Panc1 (cell line): ENCODE measurements around the gene CDK6. TPM values are rescaled to one million over a fixed set of nuclear protein-coding genes. Genes with fewer than 3 reads are reported as not detected.

Experiments
- ATAC-seq: fragments of 200-7000 bp; cut with Tn5 transposase; 2 replicates; pipeline ENCODE4 v1.9.1; 2020; ENCODE audit warnings: mild to moderate bottlenecking, moderate library complexity
- BruUV-seq: library from RNA; stranded (reverse); fragments of 400-500 nt; replicated peaks from 2 replicates; lab custom pipeline; 2021; lab: Mats Ljungman, UMichigan
- CTCF ChIA-PET: fragments of 300-600 bp; sonication (Branson Sonifier 250); formaldehyde crosslinking; loops from one replicate; lab custom pipeline; 2022; ENCODE audit warnings: antibody characterized with exemption; lab: Charles Lee
- POLR2A ChIA-PET: fragments of 300-600 bp; sonication (Branson Sonifier 250); formaldehyde crosslinking; loops from one replicate; lab custom pipeline; 2022; ENCODE audit warnings: antibody characterized with exemption; lab: Charles Lee
- DNase-seq: peaks from one replicate; pipeline ENCODE4 v3.0.0-alpha.2; 2010; ENCODE audit warnings: low read depth, low spot score
- H3K27ac ChIP-seq: 2 replicates; pipeline ENCODE4 v1.5.1; 2011; ENCODE audit warnings: mild to moderate bottlenecking, low read length, inconsistent platforms
- H3K27me3 ChIP-seq: fragments of 200-500 bp; sonication (Bioruptor generic); 2 replicates; pipeline ENCODE4 v1.6.0; 2014; ENCODE audit warnings: low read length, inconsistent platforms; ENCODE audit not compliant: control insufficient read depth, insufficient read depth
- H3K36me3 ChIP-seq: fragments of 200-500 bp; sonication (Bioruptor generic); 2 replicates; pipeline ENCODE4 v1.5.1; 2014; ENCODE audit warnings: inconsistent platforms, mild to moderate bottlenecking, low read length, moderate library complexity; ENCODE audit not compliant: control insufficient read depth, insufficient read depth
- H3K4me1 ChIP-seq: 2 replicates; pipeline ENCODE4 v1.5.1; 2011; ENCODE audit warnings: inconsistent platforms, mild to moderate bottlenecking, low read length, moderate library complexity; ENCODE audit not compliant: control insufficient read depth, insufficient read depth
- H3K4me3 ChIP-seq, 2 experiments: 2 replicates each; pipeline ENCODE4 v1.5.1; 2011 to 2012; ENCODE audit warnings: low read depth in 2 of 2, low read length in 2 of 2, mild to moderate bottlenecking in 2 of 2, inconsistent platforms in 1 of 2, moderate library complexity in 1 of 2
- H3K9me3 ChIP-seq: fragments of 200-500 bp; sonication (Bioruptor generic); 2 replicates; pipeline ENCODE4 v1.5.1; 2014; ENCODE audit warnings: low read depth, mild to moderate bottlenecking, inconsistent platforms, low read length, moderate library complexity; ENCODE audit not compliant: control insufficient read depth, insufficient read depth
- POLR2AphosphoS5 ChIP-seq: IDR thresholded peaks from 2 replicates; pipeline ENCODE4 v1.6.1; 2012; ENCODE audit warnings: mild to moderate bottlenecking, low read depth, low read length, moderate library complexity
- SIN3A ChIP-seq: IDR thresholded peaks from 2 replicates; pipeline ENCODE4 v1.6.1; 2012; ENCODE audit warnings: low read depth, mild to moderate bottlenecking, low read length, moderate library complexity, borderline replicate concordance; ENCODE audit not compliant: insufficient read depth
- TCF7L2 ChIP-seq: IDR thresholded peaks from 2 replicates; pipeline ENCODE4 v1.6.1; 2011; ENCODE audit warnings: mild to moderate bottlenecking, low read depth, low read length, inconsistent platforms
- in situ Hi-C: cut with HindIII; loops from 2 replicates; pipeline ENCODE4 v1.10.0; 2016; ENCODE audit warnings: low sequenced_read_pairs, low pct_unique_long_range_greater_than_20kb
- intact Hi-C: fragments of 100-400 bp; cut with micrococcal nuclease; formaldehyde crosslinking; loops from one replicate; pipeline ENCODE4 v1.10.0; 2022; ENCODE audit not compliant: unreplicated experiment
- total RNA-seq: library from RNA; stranded (reverse); gene quantifications from one replicate; pipeline ENCODE4 v1.2.1, GENCODE V29; 2021; ENCODE audit not compliant: unreplicated experiment
- TF ChIP-seq, protein P1 (sequence below): fragments of 450-650 bp; IDR thresholded peaks from 2 replicates; pipeline ENCODE4 v1.5.1; 2017; ENCODE audit warnings: mild to moderate bottlenecking
- TF ChIP-seq, protein P2 (sequence below), 2 experiments: IDR thresholded peaks; 2 replicates each; pipeline ENCODE4 v1.6.1; 2011 to 2012; ENCODE audit warnings: low read depth in 2 of 2, control low read depth in 1 of 2, low read length in 1 of 2, mild to moderate bottlenecking in 1 of 2, moderate library complexity in 1 of 2; ENCODE audit not compliant: insufficient read depth in 1 of 2

Gene CDK6
- total RNA-seq, 1 experiment from 2014 or later: 57.4 TPM

DNA sequence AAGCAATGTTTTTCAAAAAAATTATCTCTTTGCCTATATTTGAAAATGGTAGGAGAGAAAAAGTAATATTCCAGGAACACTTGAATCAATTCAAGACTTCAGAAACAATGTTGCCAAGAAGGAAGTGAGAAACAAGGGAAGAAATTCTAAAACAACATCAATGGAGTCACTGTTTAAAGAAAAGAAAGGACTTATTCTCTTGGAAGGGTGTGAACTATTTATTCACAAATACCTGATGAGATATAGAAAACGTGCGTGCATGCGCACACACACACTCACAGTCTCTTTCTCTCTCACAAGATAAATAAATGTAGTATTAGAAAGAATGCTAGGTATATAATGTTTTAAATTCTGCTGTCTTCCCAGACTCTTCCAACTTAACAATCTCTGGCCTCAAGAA is 128.9 kb downstream of the CDK6 start:
- Histone ChIP-seq H3K27me3 (no peaks in the 10 kb centered on the region), H3K9me3 (peaks cover 27% of the 10 kb centered on the region; the same call in 1 of the 2 replicates), H3K27ac (peak overlapping the region; percentile 49; the same call in 1 of the 2 replicates), H3K36me3 (no peaks in the 10 kb centered on the region), H3K4me1 (no peaks in the 10 kb centered on the region), H3K4me3 (no peak overlapping the region)
- ATAC-seq: no peak
- no peak for DNase-seq
- intact Hi-C loops: no loop called here
- in situ Hi-C loops: no loop called here
- BruUV-seq: no TSS peak
- POLR2A ChIA-PET: no interaction called here
- TF ChIP-seq POLR2AphosphoS5: no peak
- TF ChIP-seq, protein P1, sequence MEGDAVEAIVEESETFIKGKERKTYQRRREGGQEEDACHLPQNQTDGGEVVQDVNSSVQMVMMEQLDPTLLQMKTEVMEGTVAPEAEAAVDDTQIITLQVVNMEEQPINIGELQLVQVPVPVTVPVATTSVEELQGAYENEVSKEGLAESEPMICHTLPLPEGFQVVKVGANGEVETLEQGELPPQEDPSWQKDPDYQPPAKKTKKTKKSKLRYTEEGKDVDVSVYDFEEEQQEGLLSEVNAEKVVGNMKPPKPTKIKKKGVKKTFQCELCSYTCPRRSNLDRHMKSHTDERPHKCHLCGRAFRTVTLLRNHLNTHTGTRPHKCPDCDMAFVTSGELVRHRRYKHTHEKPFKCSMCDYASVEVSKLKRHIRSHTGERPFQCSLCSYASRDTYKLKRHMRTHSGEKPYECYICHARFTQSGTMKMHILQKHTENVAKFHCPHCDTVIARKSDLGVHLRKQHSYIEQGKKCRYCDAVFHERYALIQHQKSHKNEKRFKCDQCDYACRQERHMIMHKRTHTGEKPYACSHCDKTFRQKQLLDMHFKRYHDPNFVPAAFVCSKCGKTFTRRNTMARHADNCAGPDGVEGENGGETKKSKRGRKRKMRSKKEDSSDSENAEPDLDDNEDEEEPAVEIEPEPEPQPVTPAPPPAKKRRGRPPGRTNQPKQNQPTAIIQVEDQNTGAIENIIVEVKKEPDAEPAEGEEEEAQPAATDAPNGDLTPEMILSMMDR: no peak
- TF ChIP-seq, protein P2, sequence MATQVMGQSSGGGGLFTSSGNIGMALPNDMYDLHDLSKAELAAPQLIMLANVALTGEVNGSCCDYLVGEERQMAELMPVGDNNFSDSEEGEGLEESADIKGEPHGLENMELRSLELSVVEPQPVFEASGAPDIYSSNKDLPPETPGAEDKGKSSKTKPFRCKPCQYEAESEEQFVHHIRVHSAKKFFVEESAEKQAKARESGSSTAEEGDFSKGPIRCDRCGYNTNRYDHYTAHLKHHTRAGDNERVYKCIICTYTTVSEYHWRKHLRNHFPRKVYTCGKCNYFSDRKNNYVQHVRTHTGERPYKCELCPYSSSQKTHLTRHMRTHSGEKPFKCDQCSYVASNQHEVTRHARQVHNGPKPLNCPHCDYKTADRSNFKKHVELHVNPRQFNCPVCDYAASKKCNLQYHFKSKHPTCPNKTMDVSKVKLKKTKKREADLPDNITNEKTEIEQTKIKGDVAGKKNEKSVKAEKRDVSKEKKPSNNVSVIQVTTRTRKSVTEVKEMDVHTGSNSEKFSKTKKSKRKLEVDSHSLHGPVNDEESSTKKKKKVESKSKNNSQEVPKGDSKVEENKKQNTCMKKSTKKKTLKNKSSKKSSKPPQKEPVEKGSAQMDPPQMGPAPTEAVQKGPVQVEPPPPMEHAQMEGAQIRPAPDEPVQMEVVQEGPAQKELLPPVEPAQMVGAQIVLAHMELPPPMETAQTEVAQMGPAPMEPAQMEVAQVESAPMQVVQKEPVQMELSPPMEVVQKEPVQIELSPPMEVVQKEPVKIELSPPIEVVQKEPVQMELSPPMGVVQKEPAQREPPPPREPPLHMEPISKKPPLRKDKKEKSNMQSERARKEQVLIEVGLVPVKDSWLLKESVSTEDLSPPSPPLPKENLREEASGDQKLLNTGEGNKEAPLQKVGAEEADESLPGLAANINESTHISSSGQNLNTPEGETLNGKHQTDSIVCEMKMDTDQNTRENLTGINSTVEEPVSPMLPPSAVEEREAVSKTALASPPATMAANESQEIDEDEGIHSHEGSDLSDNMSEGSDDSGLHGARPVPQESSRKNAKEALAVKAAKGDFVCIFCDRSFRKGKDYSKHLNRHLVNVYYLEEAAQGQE (IDR thresholded peaks at IDR 0.05; ENCODE audit: insufficient read depth in 1 of 2, low read depth in 2 of 2, low read length in 1 of 2): no peak
- no peak for TF ChIP-seq TCF7L2
- no peak for TF ChIP-seq SIN3A
- CTCF ChIA-PET: no interaction called here

DNA sequence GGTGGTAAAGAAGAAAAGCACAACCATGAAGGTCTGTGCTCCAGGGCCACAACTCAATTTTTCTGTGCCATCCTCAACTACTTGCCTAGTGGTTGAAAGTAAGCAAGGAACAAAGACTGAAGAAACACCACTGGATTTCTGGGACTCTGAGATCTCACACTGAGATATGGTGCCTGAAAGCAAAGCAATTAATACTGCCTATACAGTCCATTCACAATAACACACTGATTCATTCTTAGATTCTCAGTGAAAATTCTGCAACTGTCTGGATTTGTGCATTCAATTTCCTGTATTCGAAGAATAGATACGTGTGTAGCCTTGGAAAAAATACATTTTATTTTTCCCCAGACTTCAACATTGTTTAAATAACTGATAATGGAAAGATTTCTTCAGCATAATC is 129.8 kb downstream of the CDK6 start:
- CTCF ChIA-PET: no interaction called here
- ATAC-seq: no peak
- no peak for DNase-seq
- no peak overlapping the region for H3K4me3 ChIP-seq
- H3K9me3 ChIP-seq: peaks cover 27% of the 10 kb centered on the region; the same call in 1 of the 2 replicates
- no TSS peak for BruUV-seq
- H3K27me3 ChIP-seq: no peaks in the 10 kb centered on the region
- H3K36me3 ChIP-seq: no peaks in the 10 kb centered on the region
- intact Hi-C loops: no loop called here
- TF ChIP-seq TCF7L2 (no peak), SIN3A (no peak)
- TF ChIP-seq, protein P2 (IDR thresholded peaks at IDR 0.05; ENCODE audit: insufficient read depth in 1 of 2, low read depth in 2 of 2, low read length in 1 of 2): no peak
- TF ChIP-seq, protein P1: no peak
- no peaks in the 10 kb centered on the region for H3K4me1 ChIP-seq
- H3K27ac ChIP-seq: peak overlapping the region; percentile 40
- in situ Hi-C loops: no loop called here
- POLR2A ChIA-PET: no interaction called here
